Mesenchymal stem cell (in vitro differentiated cells and primary cell): Measurements from ENCODE around the gene SH3PXD2A.

Source experiments
- DNase-seq: peaks from one replicate; pipeline ENCODE4 v3.0.0-alpha.2; 2013
- H2AFZ ChIP-seq: one replicate; pipeline ENCODE4 v1.6.1; 2013; ENCODE audit warnings: low read depth, mild to moderate bottlenecking, control low read depth, inconsistent platforms, low read length, moderate library complexity
- H2AK5ac ChIP-seq: 2 replicates; pipeline ENCODE4 v1.6.1; 2013; ENCODE audit warnings: low read length, moderate library complexity, mild to moderate bottlenecking, inconsistent platforms; ENCODE audit not compliant: severe bottlenecking
- H2BK120ac ChIP-seq: one replicate; pipeline ENCODE4 v1.6.1; 2013; ENCODE audit warnings: low read depth, mild to moderate bottlenecking, inconsistent platforms, low read length, moderate library complexity
- H2BK12ac ChIP-seq, 2 experiments: one replicate each; pipeline ENCODE4 v1.6.1; 2013; ENCODE audit warnings: inconsistent platforms in 2 of 2, low read length in 2 of 2, mild to moderate bottlenecking in 2 of 2, moderate library complexity in 2 of 2, control low read depth in 1 of 2
- H2BK15ac ChIP-seq: one replicate; pipeline ENCODE4 v1.6.1; 2013; ENCODE audit warnings: mild to moderate bottlenecking, low read depth, inconsistent platforms; ENCODE audit not compliant: poor library complexity, severe bottlenecking
- H2BK5ac ChIP-seq: 2 replicates; pipeline ENCODE4 v1.6.1; 2013; ENCODE audit warnings: low read depth, mild to moderate bottlenecking, low read length, control low read depth, inconsistent platforms; ENCODE audit not compliant: poor library complexity, severe bottlenecking
- H3K14ac ChIP-seq, 2 experiments: one replicate each; pipeline ENCODE4 v1.6.1; 2013; ENCODE audit warnings: inconsistent platforms in 2 of 2, low read length in 2 of 2, control low read depth in 1 of 2, mild to moderate bottlenecking in 1 of 2, moderate library complexity in 1 of 2
- H3K18ac ChIP-seq, 2 experiments: one replicate each; pipeline ENCODE4 v1.6.1; 2013; ENCODE audit warnings: inconsistent platforms in 2 of 2, low read length in 2 of 2, control low read depth in 1 of 2, low read depth in 1 of 2, mild to moderate bottlenecking in 1 of 2
- H3K23ac ChIP-seq, 2 experiments: one replicate each; pipeline ENCODE4 v1.6.1; 2013; ENCODE audit warnings: inconsistent platforms in 2 of 2, low read length in 2 of 2, mild to moderate bottlenecking in 2 of 2, moderate library complexity in 2 of 2, control low read depth in 1 of 2
- H3K27ac ChIP-seq: 2 replicates; pipeline ENCODE4 v1.5.1; 2013; ENCODE audit warnings: mild to moderate bottlenecking, moderate library complexity, low read length, control low read depth, inconsistent platforms; ENCODE audit not compliant: poor library complexity, severe bottlenecking
- H3K27me3 ChIP-seq, 2 experiments: 2 replicates each; pipeline versions ENCODE4 v1.6.1 to v1.7.0; 2013; ENCODE audit warnings: low read length in 2 of 2, mild to moderate bottlenecking in 2 of 2, moderate library complexity in 2 of 2, control low read depth in 1 of 2, inconsistent platforms in 1 of 2; ENCODE audit not compliant: control insufficient read depth in 1 of 2, insufficient read depth in 1 of 2
- H3K36me3 ChIP-seq, 2 experiments: 2 replicates each; pipeline versions ENCODE4 v1.6.1 to v1.7.0; 2013; ENCODE audit warnings: low read length in 2 of 2, control low read depth in 1 of 2, inconsistent platforms in 1 of 2, low read depth in 1 of 2, mild to moderate bottlenecking in 1 of 2; ENCODE audit not compliant: insufficient read depth in 2 of 2, control insufficient read depth in 1 of 2
- H3K4ac ChIP-seq, 2 experiments: one replicate each; pipeline ENCODE4 v1.6.1; 2013; ENCODE audit warnings: inconsistent platforms in 2 of 2, low read length in 2 of 2, mild to moderate bottlenecking in 2 of 2, moderate library complexity in 2 of 2, control low read depth in 1 of 2, low read depth in 1 of 2
- H3K4me1 ChIP-seq: 2 replicates; pipeline ENCODE4 v1.6.1; 2013; ENCODE audit warnings: low read depth, low read length, control low read depth; ENCODE audit not compliant: control insufficient read depth, insufficient read depth
- H3K4me2 ChIP-seq: 2 replicates; pipeline ENCODE4 v1.6.1; 2013; ENCODE audit warnings: low read length, mild to moderate bottlenecking, inconsistent platforms; ENCODE audit not compliant: poor library complexity, severe bottlenecking
- H3K4me3 ChIP-seq, 2 experiments: 2 replicates each; pipeline versions ENCODE4 v1.5.1 to v1.7.0; 2013; ENCODE audit warnings: low read length in 2 of 2, mild to moderate bottlenecking in 2 of 2, control low read depth in 1 of 2, low read depth in 1 of 2; ENCODE audit not compliant: insufficient read depth in 1 of 2
- H3K79me1 ChIP-seq: replicated peaks from 2 replicates; pipeline ENCODE4 v1.6.1; 2013; ENCODE audit warnings: mild to moderate bottlenecking, control low read depth, low read length, inconsistent platforms; ENCODE audit not compliant: poor library complexity, severe bottlenecking
- H3K9ac ChIP-seq: 2 replicates; pipeline ENCODE4 v1.7.0; 2013; ENCODE audit warnings: mild to moderate bottlenecking, low read length, moderate library complexity
- H3K9me3 ChIP-seq: 2 replicates; pipeline ENCODE4 v1.7.0; 2013; ENCODE audit warnings: mild to moderate bottlenecking, low read length; ENCODE audit not compliant: control insufficient read depth
- H4K8ac ChIP-seq: one replicate; pipeline ENCODE4 v1.6.1; 2013; ENCODE audit warnings: inconsistent platforms, mild to moderate bottlenecking, low read length, moderate library complexity
- H4K91ac ChIP-seq: one replicate; pipeline ENCODE4 v1.6.1; 2013; ENCODE audit warnings: mild to moderate bottlenecking, low read length, inconsistent platforms
- WGBS: methylation state at CpG from one replicate; pipeline ENCODE4 v1.1.7; 2013; ENCODE audit warnings: mixed read lengths; 5-methylcytosine and 5-hydroxymethylcytosine counted together

Gene SH3PXD2A

DNA sequence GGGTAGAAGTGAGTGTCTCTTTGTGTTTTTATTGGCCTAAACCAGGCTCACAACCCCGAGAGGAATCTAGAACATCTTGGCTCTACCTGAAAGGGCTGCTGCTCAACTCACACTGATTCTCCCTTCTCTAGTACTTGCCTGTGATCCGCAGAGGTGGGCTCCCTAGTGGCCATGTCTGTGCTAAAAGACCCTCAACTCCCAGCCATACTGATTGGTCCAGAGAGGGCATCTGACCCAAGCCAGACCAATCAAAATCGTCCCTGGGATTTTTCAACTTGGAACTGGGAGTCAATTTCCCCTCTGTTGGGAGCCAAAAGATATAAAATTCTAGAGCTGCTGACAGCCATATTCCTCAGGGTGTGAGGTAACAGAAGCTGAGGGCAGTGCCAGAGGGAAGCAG is 55.3 kb downstream of the SH3PXD2A start:
- H3K9ac ChIP-seq, result no peak overlapping the region
- H3K18ac ChIP-seq, result no peak overlapping the region
- H2AK5ac ChIP-seq, result no peak overlapping the region
- H2BK15ac ChIP-seq, result no peak overlapping the region
- H3K27ac ChIP-seq, result no peak overlapping the region
- DNase-seq, result no peak
- no peak overlapping the region for H2BK120ac ChIP-seq
- no peak overlapping the region for H2BK12ac ChIP-seq
- no peak overlapping the region for H3K4me3 ChIP-seq
- WGBS, result 99% methylated on average over 3 of the region's 3 CpGs
- no peak overlapping the region for H3K14ac ChIP-seq
- H4K91ac ChIP-seq, result peak overlapping the region; percentile 22
- peaks cover 13% of the 10 kb centered on the region for H3K4me1 ChIP-seq
- no peak overlapping the region for H3K23ac ChIP-seq
- H4K8ac ChIP-seq, result peak overlapping the region; percentile 50
- peaks cover 0 to 32% of the 10 kb centered on the region in 2 experiments for H3K36me3 ChIP-seq
- H2BK5ac ChIP-seq, result no peak overlapping the region
- peak overlapping the region in 1 of 2 experiments; percentile 39 for H3K4ac ChIP-seq
- peaks cover 0 to 4% of the 10 kb centered on the region in 2 experiments for H3K27me3 ChIP-seq
- no peaks in the 10 kb centered on the region for H3K79me1 ChIP-seq
- no peak overlapping the region for H2AFZ ChIP-seq
- H3K9me3 ChIP-seq, result no peaks in the 10 kb centered on the region
- H3K4me2 ChIP-seq, result no peak overlapping the region

DNA sequence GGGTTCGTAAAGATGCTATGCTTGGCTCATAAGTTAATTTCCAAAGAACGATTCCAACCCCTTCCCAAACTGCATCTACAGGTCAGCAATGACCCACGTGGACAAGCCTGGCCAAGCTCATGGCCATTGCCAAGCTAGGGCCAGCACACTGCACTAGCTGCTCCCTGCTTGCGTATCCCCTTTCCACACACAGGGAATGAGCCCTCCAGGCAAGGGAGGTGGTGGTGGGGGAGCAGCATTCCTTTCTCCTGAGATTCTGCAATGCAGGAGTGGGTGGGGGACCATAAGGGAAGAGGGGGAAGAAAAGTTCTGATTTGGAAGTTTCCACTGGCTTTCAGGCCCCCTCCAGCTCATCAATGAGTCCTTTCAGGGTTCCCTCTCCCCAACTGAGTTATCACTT is 56.0 kb downstream of the SH3PXD2A start:
- WGBS, result 93% methylated on average over 4 of the region's 4 CpGs
- Histone ChIP-seq H4K91ac (no peak overlapping the region), H2AFZ (no peak overlapping the region), H2BK5ac (no peak overlapping the region), H3K27ac (no peak overlapping the region), H2BK120ac (no peak overlapping the region), H2BK12ac (no peak overlapping the region), H3K9me3 (no peaks in the 10 kb centered on the region), H3K79me1 (no peaks in the 10 kb centered on the region), H2BK15ac (no peak overlapping the region), H2AK5ac (no peak overlapping the region), H3K36me3 (peaks cover 0 to 32% of the 10 kb centered on the region in 2 experiments), H3K27me3 (peaks cover 0 to 4% of the 10 kb centered on the region in 2 experiments), H3K4me2 (no peak overlapping the region), H3K4me3 (no peak overlapping the region), H4K8ac (no peak overlapping the region), H3K14ac (peak overlapping the region in 1 of 2 experiments; percentile 57), H3K18ac (no peak overlapping the region), H3K4ac (no peak overlapping the region), H3K4me1 (peaks cover 8% of the 10 kb centered on the region), H3K23ac (no peak overlapping the region), H3K9ac (no peak overlapping the region)
- DNase-seq, result no peak

DNA sequence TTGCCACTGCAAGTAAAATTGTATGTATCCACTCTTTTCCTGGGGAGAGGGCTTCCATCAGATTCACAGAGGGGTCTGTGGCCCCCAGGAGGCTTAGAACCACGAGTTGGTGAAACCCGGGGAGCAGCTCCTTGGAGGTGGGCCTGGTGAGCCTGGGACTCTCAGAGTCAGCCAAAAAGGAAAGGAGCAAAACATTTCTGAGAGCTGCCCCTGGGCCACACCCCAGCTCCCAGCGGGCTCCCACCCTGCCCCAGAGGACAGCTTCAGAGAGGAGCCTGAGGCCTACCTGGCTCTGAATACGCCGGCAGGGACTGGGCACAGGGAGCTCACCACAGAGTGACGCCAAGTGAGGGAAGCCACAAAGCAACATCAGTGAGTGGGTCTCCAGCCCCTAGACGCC is 56.9 kb downstream of the SH3PXD2A start:
- H3K9me3 ChIP-seq, result no peaks in the 10 kb centered on the region
- no peak overlapping the region for H2BK120ac ChIP-seq
- no peak overlapping the region for H3K18ac ChIP-seq
- H3K4me2 ChIP-seq, result no peak overlapping the region
- no peak overlapping the region for H3K4ac ChIP-seq
- H2BK12ac ChIP-seq, result no peak overlapping the region
- no peak overlapping the region for H4K91ac ChIP-seq
- H3K23ac ChIP-seq, result no peak overlapping the region
- H3K9ac ChIP-seq, result no peak overlapping the region
- peaks cover 0 to 32% of the 10 kb centered on the region in 2 experiments for H3K36me3 ChIP-seq
- peaks cover 0 to 4% of the 10 kb centered on the region in 2 experiments for H3K27me3 ChIP-seq
- no peak overlapping the region for H2AK5ac ChIP-seq
- no peak for DNase-seq
- no peak overlapping the region for H2AFZ ChIP-seq
- no peak overlapping the region for H2BK15ac ChIP-seq
- H3K14ac ChIP-seq, result no peak overlapping the region
- H3K79me1 ChIP-seq, result no peaks in the 10 kb centered on the region
- H3K4me3 ChIP-seq, result no peak overlapping the region
- no peak overlapping the region for H3K27ac ChIP-seq
- H2BK5ac ChIP-seq, result no peak overlapping the region
- peaks cover 8% of the 10 kb centered on the region for H3K4me1 ChIP-seq
- no peak overlapping the region for H4K8ac ChIP-seq
- WGBS, result 94% methylated on average over 7 of the region's 7 CpGs

DNA sequence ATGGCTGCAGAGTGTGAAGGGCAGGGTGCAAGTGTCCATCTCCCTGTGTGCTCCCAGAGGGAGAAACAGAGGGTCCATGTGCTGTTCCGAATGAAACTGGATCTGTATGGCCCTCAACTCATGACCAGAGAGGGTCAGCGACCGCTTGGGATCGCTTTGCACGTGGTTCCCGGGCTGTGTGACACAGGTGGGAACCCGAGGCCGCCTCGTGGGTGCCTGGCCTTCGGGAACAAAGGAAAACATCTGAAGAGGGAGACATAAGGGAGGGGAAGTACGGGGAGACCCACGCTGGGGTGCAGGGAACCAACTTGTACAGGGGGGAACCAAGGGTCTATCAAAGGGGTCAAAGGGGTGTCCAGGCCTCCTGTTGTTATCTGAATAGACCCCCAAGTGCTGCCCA is 57.5 kb downstream of the SH3PXD2A start:
- Histone ChIP-seq H3K9ac (no peak overlapping the region), H2BK15ac (no peak overlapping the region), H2AK5ac (no peak overlapping the region), H3K36me3 (peaks cover 0 to 32% of the 10 kb centered on the region in 2 experiments), H3K4me3 (no peak overlapping the region), H3K27me3 (peaks cover 0 to 4% of the 10 kb centered on the region in 2 experiments), H3K4ac (no peak overlapping the region), H3K9me3 (no peaks in the 10 kb centered on the region), H3K23ac (no peak overlapping the region), H3K4me1 (peaks cover 8% of the 10 kb centered on the region), H4K91ac (no peak overlapping the region), H2BK120ac (no peak overlapping the region), H3K14ac (no peak overlapping the region), H3K79me1 (no peaks in the 10 kb centered on the region), H2AFZ (no peak overlapping the region), H4K8ac (no peak overlapping the region), H2BK12ac (no peak overlapping the region), H3K27ac (no peak overlapping the region), H2BK5ac (no peak overlapping the region), H3K18ac (no peak overlapping the region), H3K4me2 (no peak overlapping the region)
- WGBS, result 95% methylated on average over 12 of the region's 12 CpGs
- DNase-seq, result no peak
